ENCODE measurements around the gene MON1B. TPM values are rescaled to one million over a fixed set of nuclear protein-coding genes. Genes with fewer than 3 reads are reported as not detected.

Gene MON1B
- total and polyA plus RNA-seq, 2 of the 13 experiments (the other 11 are each of a cell fraction or from before 2014, with no cell fraction given), result 13.4 to 15.6 TPM

- no peaks in the 10 kb centered on the region for H3K36me3 ChIP-seq (replicated peaks in 1 of 2; ENCODE audit: control insufficient read depth in 1 of 2, insufficient read depth in 2 of 2, low read length in 2 of 2)
- no peak for FAIRE-seq
- no peak overlapping the region for H3K4me3 ChIP-seq (replicated peaks in 1 of 3; ENCODE audit: insufficient read depth in 1 of 3, low read depth in 2 of 3, low read length in 3 of 3)
- ChIA-PET CTCF (ENCODE audit: low intra/inter-chr PET ratio, low total read pairs) (no interaction called here), POLR2A (no interaction called here)
- no peak overlapping the region for H3K9ac ChIP-seq (ENCODE audit: insufficient read depth, low read depth, low read length)
- in situ Hi-C loops (cut with HindIII; ENCODE audit: extremely low pct_ligation_motif_present, low pct_unique_long_range_greater_than_20kb), result loop anchor here (25.0 kb wide), 2 partner anchors 503 to 878 kb away; partner anchors contain the start of gene CNTNAP4
- H3K79me2 ChIP-seq (ENCODE audit: insufficient read depth, low read length), result no peaks in the 10 kb centered on the region
- ATAC-seq, result no peak
- no peaks in the 10 kb centered on the region for H3K4me1 ChIP-seq (ENCODE audit: insufficient read depth, low read length)
- H3K9me3 ChIP-seq (ENCODE audit: low read length), result no peaks in the 10 kb centered on the region
- no peak overlapping the region for H3K4me2 ChIP-seq (ENCODE audit: low read depth, low read length)
- DNase-seq (ENCODE audit: low spot score), result no peak
- H3K27ac ChIP-seq (ENCODE audit: extremely low read length, insufficient read depth, low read length), result no peak overlapping the region
- H2AFZ ChIP-seq (ENCODE audit: low read length), result no peak overlapping the region
- WGBS (ENCODE audit: low lambda C conversion rate), result 25% methylated on average over 2 of the region's 2 CpGs
- BruUV-seq (replicated peaks), result no TSS peak
- no peaks in the 10 kb centered on the region; a peak in 1 of 5 replicates for H3K27me3 ChIP-seq (ENCODE audit: control insufficient read depth in 1 of 2, insufficient read depth in 2 of 2, low read length in 2 of 2)
- H4K20me1 ChIP-seq (ENCODE audit: insufficient read depth, low read length), result no peaks in the 10 kb centered on the region
- intact Hi-C loops (cut with micrococcal nuclease; ENCODE audit: unreplicated experiment), result no loop called here
- no peak for TF ChIP-seq CEBPZ (IDR thresholded peaks at IDR 0.05; ENCODE audit: low read length)
- TF ChIP-seq ZNF572 (CRISPR knock-in tag; IDR thresholded peaks at IDR 0.05), result no peak
- TF ChIP-seq TFAP4 (IDR thresholded peaks at IDR 0.05; ENCODE audit: borderline replicate concordance, low read depth), result no peak
- TF ChIP-seq ELK4 (CRISPR knock-in tag; IDR thresholded peaks at IDR 0.05; ENCODE audit: borderline replicate concordance), result no peak
- no peak for TF ChIP-seq ZBTB4 (CRISPR knock-in tag; IDR thresholded peaks at IDR 0.05; ENCODE audit: borderline replicate concordance)
- no peak for TF ChIP-seq GPBP1L1 (CRISPR knock-in tag; IDR thresholded peaks at IDR 0.05)
- no peak for TF ChIP-seq ZNF660 (CRISPR knock-in tag; IDR thresholded peaks at IDR 0.05; ENCODE audit: borderline replicate concordance, low read depth)
- TF ChIP-seq NONO (IDR thresholded peaks at IDR 0.05), result no peak
- no peak for TF ChIP-seq NONO (CRISPR knock-in tag; conservative IDR thresholded peaks at IDR 0.05)
- no peak for TF ChIP-seq TGIF2 (CRISPR knock-in tag; IDR thresholded peaks at IDR 0.05)
- TF ChIP-seq ZNF704 (CRISPR knock-in tag; IDR thresholded peaks at IDR 0.05; ENCODE audit: borderline replicate concordance), result no peak
- no peak for TF ChIP-seq ZFY (CRISPR knock-in tag; IDR thresholded peaks at IDR 0.05)
- TF ChIP-seq ATF7-NPFF (CRISPR knock-in tag; IDR thresholded peaks at IDR 0.05; ENCODE audit: low read depth), result no peak
Observed at GRCh38 chr16:77165006-77165405, 26.0 kb upstream of the MON1B start.
